Lung (tissue), 12 donors: ENCODE results near the gene RNF217. TPM values are rescaled to one million over a fixed set of nuclear protein-coding genes. Genes with fewer than 3 reads are reported as not detected.

Source experiments
- ATAC-seq: fragments of 200-7000 bp; cut with Tn5 transposase; one replicate; pipeline ENCODE4 v1.9.1; 2020; ENCODE audit warnings: moderate number of reproducible peaks; ENCODE audit not compliant: insufficient read depth, low FRiP score
- DNase-seq, 3 donors: peaks; one replicate each; pipeline ENCODE4 v3.0.0-alpha.2; 2013 to 2017
- H3K27ac ChIP-seq, 2 donors: one replicate each; pipeline ENCODE4 v1.5.1; 2013; ENCODE audit warnings: mild to moderate bottlenecking in 2 of 2, moderate library complexity in 2 of 2, control low read depth in 1 of 2, inconsistent platforms in 1 of 2, low read depth in 1 of 2, low read length in 1 of 2
- H3K27me3 ChIP-seq, 3 donors: one replicate each; pipeline ENCODE4 v1.5.1; 2013; ENCODE audit warnings: low read length in 2 of 3; ENCODE audit not compliant: control insufficient read depth in 3 of 3, insufficient read depth in 3 of 3
- H3K36me3 ChIP-seq, 4 donors: one replicate each; pipeline ENCODE4 v1.5.1; 2013; ENCODE audit warnings: low read length in 4 of 4, mild to moderate bottlenecking in 1 of 4, moderate library complexity in 1 of 4; ENCODE audit not compliant: control insufficient read depth in 4 of 4, insufficient read depth in 4 of 4
- H3K4me1 ChIP-seq, 5 donors: one replicate each; pipeline ENCODE4 v1.5.1; 2013; ENCODE audit warnings: low read length in 5 of 5, mild to moderate bottlenecking in 2 of 5, moderate library complexity in 1 of 5; ENCODE audit not compliant: control insufficient read depth in 5 of 5, insufficient read depth in 5 of 5
- H3K4me3 ChIP-seq: one replicate; pipeline ENCODE4 v1.5.1; 2013; ENCODE audit warnings: mild to moderate bottlenecking, control low read depth, moderate library complexity
- H3K9ac ChIP-seq, 2 donors: one replicate each; pipeline ENCODE4 v1.5.1; 2013; ENCODE audit warnings: low read length in 2 of 2, control low read depth in 1 of 2; ENCODE audit not compliant: insufficient read depth in 1 of 2
- H3K9me3 ChIP-seq, 4 donors: one replicate each; pipeline ENCODE4 v1.5.1; 2013; ENCODE audit warnings: low read length in 3 of 4, mild to moderate bottlenecking in 1 of 4, moderate library complexity in 1 of 4; ENCODE audit not compliant: control insufficient read depth in 4 of 4, insufficient read depth in 3 of 4
- WGBS, 2 donors: extraction: QIAGEN DNeasy Blood & Tissue Kit; methylation state at CpG; one replicate each; pipeline ENCODE4 v1.1.7; 2013; 5-methylcytosine and 5-hydroxymethylcytosine counted together
- polyA plus RNA-seq, 2 donors: library from polyadenylated mRNA; stranded (reverse); fragments of 200-250 nt; gene quantifications; one replicate each; pipeline ENCODE4 v1.2.1, GENCODE V29; 2013
- total RNA-seq, 2 donors: library from RNA; depleted of rRNA in 1 of 2; stranded (reverse); fragments of >200 nt in 1 of 2; gene quantifications; one replicate each; pipeline ENCODE4 v1.2.1, GENCODE V29; 2014 to 2021
- TF ChIP-seq, protein P1 (sequence below): IDR thresholded peaks from 2 replicates; pipeline ENCODE4 v1.5.1; 2012; ENCODE audit warnings: mild to moderate bottlenecking; ENCODE audit errors: control extremely low read depth, extremely low read depth
- donor health status: control.
- donor health status: control.
- donor health status: Bipolar disorder and iron deficiency.
- donor health status: healthy.
- donor health status: DM: yes; HTN: yes; CAD: no.

Gene RNF217
- total and polyA plus RNA-seq, 4 donors = 3.1 to 58.6 (median 13.6) TPM

GRCh38 chr6:125044667-125045066, 82.4 kb downstream of the RNF217 start:
- H3K9ac ChIP-seq = no peak overlapping the region
- no peak overlapping the region for H3K27ac ChIP-seq
- no peaks in the 10 kb centered on the region for H3K27me3 ChIP-seq
- H3K9me3 ChIP-seq = no peaks in the 10 kb centered on the region
- DNase-seq (no peak), ATAC-seq (no peak)
- H3K36me3 ChIP-seq = peaks cover 0 to 5% (median 3%) of the 10 kb centered on the region in 4 donors
- 95 to 96% methylated on average over 2 of the region's 2 CpGs for WGBS, 2 donors
- no peak overlapping the region for H3K4me3 ChIP-seq
- H3K4me1 ChIP-seq = peaks cover 0 to 4% (median 0%) of the 10 kb centered on the region in 5 donors
- TF ChIP-seq, protein P1, sequence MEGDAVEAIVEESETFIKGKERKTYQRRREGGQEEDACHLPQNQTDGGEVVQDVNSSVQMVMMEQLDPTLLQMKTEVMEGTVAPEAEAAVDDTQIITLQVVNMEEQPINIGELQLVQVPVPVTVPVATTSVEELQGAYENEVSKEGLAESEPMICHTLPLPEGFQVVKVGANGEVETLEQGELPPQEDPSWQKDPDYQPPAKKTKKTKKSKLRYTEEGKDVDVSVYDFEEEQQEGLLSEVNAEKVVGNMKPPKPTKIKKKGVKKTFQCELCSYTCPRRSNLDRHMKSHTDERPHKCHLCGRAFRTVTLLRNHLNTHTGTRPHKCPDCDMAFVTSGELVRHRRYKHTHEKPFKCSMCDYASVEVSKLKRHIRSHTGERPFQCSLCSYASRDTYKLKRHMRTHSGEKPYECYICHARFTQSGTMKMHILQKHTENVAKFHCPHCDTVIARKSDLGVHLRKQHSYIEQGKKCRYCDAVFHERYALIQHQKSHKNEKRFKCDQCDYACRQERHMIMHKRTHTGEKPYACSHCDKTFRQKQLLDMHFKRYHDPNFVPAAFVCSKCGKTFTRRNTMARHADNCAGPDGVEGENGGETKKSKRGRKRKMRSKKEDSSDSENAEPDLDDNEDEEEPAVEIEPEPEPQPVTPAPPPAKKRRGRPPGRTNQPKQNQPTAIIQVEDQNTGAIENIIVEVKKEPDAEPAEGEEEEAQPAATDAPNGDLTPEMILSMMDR = no peak

- Histone ChIP-seq H3K9ac (no peak overlapping the region), H3K4me3 (no peak overlapping the region), H3K36me3 (peaks cover 0 to 5% (median 3%) of the 10 kb centered on the region in 4 donors), H3K9me3 (no peaks in the 10 kb centered on the region), H3K4me1 (peaks cover 0 to 8% (median 4%) of the 10 kb centered on the region in 5 donors), H3K27ac (no peak overlapping the region), H3K27me3 (no peaks in the 10 kb centered on the region)
- TF ChIP-seq, protein P1 = no peak
- DNase-seq (no peak), ATAC-seq (no peak)
- WGBS, 2 donors = 83 to 90% methylated on average over 7 of the region's 7 CpGs
Measured at GRCh38 chr6:125046107-125046925, 84.1 kb downstream of the RNF217 start.

DNA sequence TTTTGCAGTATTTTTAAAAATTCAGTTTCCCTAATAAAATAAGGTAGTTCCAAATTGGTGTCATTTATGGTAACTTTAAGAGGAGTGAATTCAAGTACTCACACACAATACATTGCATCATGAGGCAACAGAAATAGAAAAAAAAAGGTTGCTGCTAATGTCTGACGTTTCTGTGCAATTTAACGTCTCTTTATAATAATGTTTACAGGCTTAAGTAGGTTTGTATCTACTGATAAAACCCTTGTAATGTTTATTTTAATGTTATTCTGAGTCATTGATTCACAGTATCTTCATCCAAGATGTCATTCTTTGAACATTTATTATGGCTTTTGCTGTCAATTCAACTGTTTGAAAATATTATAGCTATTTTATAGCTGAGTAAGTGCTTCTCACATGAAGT, 86.0 kb downstream of the RNF217 start:
- TF ChIP-seq, protein P1 = no peak
- no peak for ATAC-seq
- WGBS, 2 donors = 65 to 79% methylated on average over 2 of the region's 2 CpGs
- Histone ChIP-seq H3K4me1 (peaks cover 0 to 8% (median 0%) of the 10 kb centered on the region in 5 donors), H3K27me3 (no peaks in the 10 kb centered on the region), H3K36me3 (peaks cover 0 to 5% (median 3%) of the 10 kb centered on the region in 4 donors), H3K9me3 (no peaks in the 10 kb centered on the region), H3K27ac (no peak overlapping the region), H3K9ac (no peak overlapping the region), H3K4me3 (no peak overlapping the region)
- no peak for DNase-seq
